ENCODE measurements around the gene SLIT3.

Gene SLIT3

DNA sequence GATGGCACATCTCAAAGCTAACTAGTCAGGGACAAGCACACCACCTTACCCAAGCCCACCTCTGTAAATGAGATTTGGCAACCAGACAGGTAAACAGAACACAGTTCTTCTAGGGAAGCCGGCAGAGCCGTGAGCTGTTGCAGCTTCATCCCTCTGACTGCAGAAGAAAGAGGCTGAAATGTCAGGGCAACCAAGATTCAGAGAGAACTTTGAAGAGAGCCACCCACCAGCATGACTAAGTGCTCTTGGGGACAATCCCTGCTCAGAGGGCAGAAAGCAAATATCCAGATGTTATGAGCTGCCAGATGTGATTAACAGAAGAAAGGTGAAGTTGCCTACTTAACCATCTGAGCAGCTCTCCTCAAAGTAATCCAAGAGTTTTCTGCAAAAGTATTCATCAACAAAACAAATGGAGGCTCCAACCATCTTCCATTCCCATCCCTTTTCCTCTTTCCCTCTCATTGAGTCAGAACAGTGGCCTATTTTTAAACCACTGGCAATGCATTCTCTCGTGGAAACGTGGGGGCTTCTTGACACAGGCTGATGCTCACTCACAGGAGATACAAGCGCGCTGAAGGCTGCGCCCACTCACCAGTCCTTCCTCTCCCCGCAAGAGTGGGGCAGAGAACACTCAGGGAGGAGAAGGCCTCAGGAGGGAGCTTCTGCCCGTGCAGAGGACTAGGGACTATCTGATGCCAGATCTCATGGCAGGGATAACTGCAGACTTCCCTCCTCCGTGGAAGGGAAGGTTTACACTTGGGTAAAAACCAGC is 57.1 kb downstream of the SLIT3 start:
- ATAC-seq (ENCODE audit: insufficient read depth, low read depth) (no peak), DNase-seq (no peak)
- no peaks in the 10 kb centered on the region for H3K4me1 ChIP-seq (ENCODE audit: insufficient read depth, low read length)
- no peaks in the 10 kb centered on the region for H3K27me3 ChIP-seq (ENCODE audit: insufficient read depth, low read length, poor library complexity)
- H3K4me2 ChIP-seq (ENCODE audit: insufficient read depth, low read length), result no peak overlapping the region
- H3K27ac ChIP-seq (ENCODE audit: low read length), result no peak overlapping the region
- H3K9me3 ChIP-seq (ENCODE audit: insufficient read depth, low read length, severe bottlenecking), result no peaks in the 10 kb centered on the region
- TF ChIP-seq EZH2 (IDR thresholded peaks at IDR 0.05; ENCODE audit: borderline replicate concordance, low read depth, low read length, severe bottlenecking), result no peak
- TF ChIP-seq, protein P1, sequence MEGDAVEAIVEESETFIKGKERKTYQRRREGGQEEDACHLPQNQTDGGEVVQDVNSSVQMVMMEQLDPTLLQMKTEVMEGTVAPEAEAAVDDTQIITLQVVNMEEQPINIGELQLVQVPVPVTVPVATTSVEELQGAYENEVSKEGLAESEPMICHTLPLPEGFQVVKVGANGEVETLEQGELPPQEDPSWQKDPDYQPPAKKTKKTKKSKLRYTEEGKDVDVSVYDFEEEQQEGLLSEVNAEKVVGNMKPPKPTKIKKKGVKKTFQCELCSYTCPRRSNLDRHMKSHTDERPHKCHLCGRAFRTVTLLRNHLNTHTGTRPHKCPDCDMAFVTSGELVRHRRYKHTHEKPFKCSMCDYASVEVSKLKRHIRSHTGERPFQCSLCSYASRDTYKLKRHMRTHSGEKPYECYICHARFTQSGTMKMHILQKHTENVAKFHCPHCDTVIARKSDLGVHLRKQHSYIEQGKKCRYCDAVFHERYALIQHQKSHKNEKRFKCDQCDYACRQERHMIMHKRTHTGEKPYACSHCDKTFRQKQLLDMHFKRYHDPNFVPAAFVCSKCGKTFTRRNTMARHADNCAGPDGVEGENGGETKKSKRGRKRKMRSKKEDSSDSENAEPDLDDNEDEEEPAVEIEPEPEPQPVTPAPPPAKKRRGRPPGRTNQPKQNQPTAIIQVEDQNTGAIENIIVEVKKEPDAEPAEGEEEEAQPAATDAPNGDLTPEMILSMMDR (IDR thresholded peaks at IDR 0.05; ENCODE audit: borderline replicate concordance, extremely low read depth, low read length, poor library complexity, severe bottlenecking), result no peak
- no peaks in the 10 kb centered on the region for H3K36me3 ChIP-seq (ENCODE audit: insufficient read depth, low read length)
- no peak overlapping the region for H3K4me3 ChIP-seq (ENCODE audit: low read depth in 1 of 2, low read length in 2 of 2)
- no peak overlapping the region for H2AFZ ChIP-seq (ENCODE audit: low read depth, low read length)
- H3K9ac ChIP-seq (ENCODE audit: low read depth, low read length), result no peak overlapping the region
- no peaks in the 10 kb centered on the region for H3K79me2 ChIP-seq (ENCODE audit: insufficient read depth, low read length)
- H4K20me1 ChIP-seq (ENCODE audit: insufficient read depth, low read length), result no peaks in the 10 kb centered on the region

DNA sequence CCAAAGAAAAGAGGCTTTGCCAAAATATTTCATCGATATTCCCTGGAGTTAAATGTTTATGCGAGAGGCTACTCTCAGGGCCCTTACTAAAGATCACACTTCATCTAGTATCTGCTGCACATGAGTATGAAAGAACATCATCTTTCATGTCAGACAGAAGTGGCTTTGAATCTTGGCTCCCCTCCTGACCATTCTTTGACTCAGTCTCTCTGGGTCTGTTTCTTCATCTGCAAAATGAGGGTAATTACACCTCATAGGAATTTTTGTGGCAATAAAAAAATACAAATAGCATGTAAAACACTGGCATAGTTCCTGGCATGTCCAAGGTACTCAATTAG is 58.1 kb downstream of the SLIT3 start:
- no peak overlapping the region for H2AFZ ChIP-seq (ENCODE audit: low read depth, low read length)
- H3K4me2 ChIP-seq (ENCODE audit: insufficient read depth, low read length), result no peak overlapping the region
- H4K20me1 ChIP-seq (ENCODE audit: insufficient read depth, low read length), result no peaks in the 10 kb centered on the region
- TF ChIP-seq, protein P1 (IDR thresholded peaks at IDR 0.05; ENCODE audit: borderline replicate concordance, extremely low read depth, low read length, poor library complexity, severe bottlenecking), result no peak
- TF ChIP-seq EZH2 (IDR thresholded peaks at IDR 0.05; ENCODE audit: borderline replicate concordance, low read depth, low read length, severe bottlenecking), result no peak
- H3K36me3 ChIP-seq (ENCODE audit: insufficient read depth, low read length), result no peaks in the 10 kb centered on the region
- H3K79me2 ChIP-seq (ENCODE audit: insufficient read depth, low read length), result no peaks in the 10 kb centered on the region
- no peak for ATAC-seq (ENCODE audit: insufficient read depth, low read depth)
- H3K27ac ChIP-seq (ENCODE audit: low read length), result no peak overlapping the region
- H3K9me3 ChIP-seq (ENCODE audit: insufficient read depth, low read length, severe bottlenecking), result no peaks in the 10 kb centered on the region
- no peaks in the 10 kb centered on the region for H3K4me1 ChIP-seq (ENCODE audit: insufficient read depth, low read length)
- no peaks in the 10 kb centered on the region for H3K27me3 ChIP-seq (ENCODE audit: insufficient read depth, low read length, poor library complexity)
- H3K4me3 ChIP-seq (ENCODE audit: low read depth in 1 of 2, low read length in 2 of 2), result no peak overlapping the region
- DNase-seq, result no peak
- no peak overlapping the region for H3K9ac ChIP-seq (ENCODE audit: low read depth, low read length)

DNA sequence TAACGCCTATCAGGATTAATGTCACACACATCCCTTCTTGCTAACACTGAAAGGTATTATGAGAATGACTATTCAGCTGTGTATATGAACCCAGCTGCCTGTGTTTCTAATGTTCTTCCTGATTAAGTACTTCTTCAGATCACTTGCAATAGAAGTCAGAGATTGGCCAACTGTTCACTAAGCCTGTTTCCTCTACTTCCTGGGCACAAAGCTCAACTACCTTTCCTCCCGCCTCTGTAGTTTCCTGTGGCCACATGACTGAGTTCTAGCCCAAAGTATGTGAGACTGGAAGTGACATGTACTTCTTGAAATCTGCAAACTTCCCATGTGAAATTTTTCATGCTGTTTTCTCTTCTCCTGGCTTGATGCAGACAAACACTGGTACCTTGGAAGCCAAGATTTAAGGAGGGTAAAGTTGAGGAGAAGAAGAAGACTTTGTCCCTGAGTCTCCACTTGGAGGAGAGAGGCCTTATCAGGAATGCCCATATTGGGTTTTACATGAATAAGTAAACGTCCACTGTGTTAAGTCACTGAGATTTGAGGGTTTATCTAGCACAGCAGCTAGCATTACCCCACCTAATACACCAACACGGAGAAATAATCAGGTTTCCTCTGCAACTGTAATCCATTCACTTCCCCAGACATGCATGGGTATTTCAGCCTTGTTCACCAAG is 58.6 kb downstream of the SLIT3 start:
- H3K27ac ChIP-seq (ENCODE audit: low read length), result no peak overlapping the region
- no peaks in the 10 kb centered on the region for H3K4me1 ChIP-seq (ENCODE audit: insufficient read depth, low read length)
- TF ChIP-seq, protein P1 (IDR thresholded peaks at IDR 0.05; ENCODE audit: borderline replicate concordance, extremely low read depth, low read length, poor library complexity, severe bottlenecking), result no peak
- H3K36me3 ChIP-seq (ENCODE audit: insufficient read depth, low read length), result no peaks in the 10 kb centered on the region
- no peak overlapping the region for H2AFZ ChIP-seq (ENCODE audit: low read depth, low read length)
- no peak overlapping the region for H3K4me2 ChIP-seq (ENCODE audit: insufficient read depth, low read length)
- H3K9ac ChIP-seq (ENCODE audit: low read depth, low read length), result no peak overlapping the region
- H3K79me2 ChIP-seq (ENCODE audit: insufficient read depth, low read length), result no peaks in the 10 kb centered on the region
- ATAC-seq (ENCODE audit: insufficient read depth, low read depth), result 0 out of 3 replicates have a peak, but pooled peaks have one; percentile 27
- H3K9me3 ChIP-seq (ENCODE audit: insufficient read depth, low read length, severe bottlenecking), result no peaks in the 10 kb centered on the region
- no peaks in the 10 kb centered on the region for H3K27me3 ChIP-seq (ENCODE audit: insufficient read depth, low read length, poor library complexity)
- no peaks in the 10 kb centered on the region for H4K20me1 ChIP-seq (ENCODE audit: insufficient read depth, low read length)
- DNase-seq, result no peak
- no peak overlapping the region for H3K4me3 ChIP-seq (ENCODE audit: low read depth in 1 of 2, low read length in 2 of 2)

All from DND-41 (cell line).